ENCODE measurements around the gene CDC34.

The CDC34 gene

GRCh38 chr19:588741-589692 lies 57.5 kb downstream of the CDC34 start:
- DNase-seq (ENCODE audit: low read depth): no peak

DNA sequence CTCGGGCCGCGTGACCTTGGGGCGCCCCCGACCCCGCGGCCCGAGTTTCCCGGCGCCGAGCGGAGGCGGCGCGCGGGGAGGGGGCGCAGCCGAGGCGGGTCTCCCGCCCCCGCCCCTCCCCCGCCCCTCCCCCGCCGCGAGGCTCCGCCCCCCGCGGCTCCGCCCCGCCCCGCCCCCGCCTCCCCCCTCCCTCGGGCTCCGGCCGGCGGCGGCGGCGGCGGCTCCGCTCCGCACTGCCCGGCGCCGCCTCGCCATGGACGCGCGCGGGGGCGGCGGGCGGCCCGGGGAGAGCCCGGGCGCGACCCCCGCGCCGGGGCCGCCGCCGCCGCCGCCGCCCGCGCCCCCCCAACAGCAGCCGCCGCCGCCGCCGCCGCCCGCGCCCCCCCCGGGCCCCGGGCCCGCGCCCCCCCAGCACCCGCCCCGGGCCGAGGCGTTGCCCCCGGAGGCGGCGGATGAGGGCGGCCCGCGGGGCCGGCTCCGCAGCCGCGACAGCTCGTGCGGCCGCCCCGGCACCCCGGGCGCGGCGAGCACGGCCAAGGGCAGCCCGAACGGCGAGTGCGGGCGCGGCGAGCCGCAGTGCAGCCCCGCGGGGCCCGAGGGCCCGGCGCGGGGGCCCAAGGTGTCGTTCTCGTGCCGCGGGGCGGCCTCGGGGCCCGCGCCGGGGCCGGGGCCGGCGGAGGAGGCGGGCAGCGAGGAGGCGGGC lies 58.3 kb downstream of the CDC34 start, which contains the start of gene HCN2:
Gene HCN2 (plus strand): TSS at position 189 of the 703 bp plus-strand sequence. CDS start 65 bp downstream, at position 254.
- no peak for DNase-seq (ENCODE audit: low read depth)

DNA sequence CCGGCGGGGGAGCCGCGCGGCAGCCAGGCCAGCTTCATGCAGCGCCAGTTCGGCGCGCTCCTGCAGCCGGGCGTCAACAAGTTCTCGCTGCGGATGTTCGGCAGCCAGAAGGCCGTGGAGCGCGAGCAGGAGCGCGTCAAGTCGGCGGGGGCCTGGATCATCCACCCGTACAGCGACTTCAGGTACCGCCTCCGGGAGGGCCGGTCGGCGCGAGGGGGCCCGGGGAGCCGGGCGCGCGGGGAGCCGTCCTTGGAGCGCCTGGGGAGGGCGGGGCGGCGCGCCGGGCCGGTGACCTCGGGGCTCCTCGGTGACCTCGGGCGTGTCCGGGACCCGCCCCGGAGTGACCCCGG lies 58.8 kb downstream of the CDC34 start:
- DNase-seq (ENCODE audit: low read depth): no peak

GRCh38 chr19:590750-591098 lies 59.2 kb downstream of the CDC34 start:
- no peak for DNase-seq (ENCODE audit: low read depth)

DNA sequence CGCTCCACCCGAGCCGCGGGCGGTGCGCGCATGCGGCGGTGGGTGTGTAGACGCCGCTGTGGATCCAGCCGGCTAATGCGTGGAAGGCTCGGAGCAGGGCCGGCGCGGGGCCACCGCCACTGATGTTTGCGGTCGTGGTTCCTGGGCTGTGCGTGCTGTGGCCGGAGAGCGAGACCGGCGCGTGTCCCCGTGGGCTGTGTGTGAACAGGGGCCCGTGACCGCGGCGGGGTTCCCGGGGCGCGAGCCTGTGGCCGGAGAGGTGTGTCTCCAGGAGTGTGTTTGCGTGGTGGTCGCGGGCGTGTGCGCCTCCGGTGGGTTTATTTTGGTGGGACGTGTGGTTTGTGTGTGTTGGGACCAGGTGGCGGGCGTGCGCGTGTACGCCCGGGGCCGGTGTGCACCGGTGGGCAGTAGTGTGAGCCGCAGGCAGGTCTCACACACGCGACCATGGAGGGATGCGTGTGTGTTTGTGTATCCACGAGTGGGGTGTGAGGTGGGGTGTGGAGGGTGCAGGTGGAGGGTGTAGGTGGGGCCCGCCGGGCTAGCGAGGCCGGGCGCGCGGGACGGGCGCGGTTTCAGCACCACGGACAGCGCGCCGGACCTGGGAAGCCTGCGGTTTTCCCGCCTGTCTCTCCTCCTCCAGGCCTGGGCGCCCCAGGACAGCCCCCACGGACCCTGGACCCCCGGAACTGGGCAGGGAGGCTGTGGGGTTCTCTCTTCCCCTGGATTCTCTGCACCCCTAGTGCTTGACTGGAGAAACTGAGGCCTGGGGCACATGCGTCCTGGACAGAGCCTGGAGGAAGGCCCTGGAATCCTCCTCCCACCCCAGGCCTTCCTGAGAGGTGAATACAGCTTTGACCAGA lies 59.8 kb downstream of the CDC34 start:
- no peak for DNase-seq (ENCODE audit: low read depth)

Data from GM04503 (cell line).